Small intestine (tissue), 7 donors: ENCODE measurements around the gene ACY1. TPM values are rescaled to one million over a fixed set of nuclear protein-coding genes. Genes with fewer than 3 reads are reported as not detected.

ENCODE experiments used
- DNase-seq, 2 donors: peaks; one replicate each; pipeline versions ENCODE4 v3.0.0 to v3.0.0-alpha.2; 2013
- FAIRE-seq: peaks from 2 replicates; lab custom pipeline; 2012; peaks lifted over from hg19 to GRCh38; lab: Jason Lieb, UNC
- H3K27ac ChIP-seq, 3 donors: one replicate each; pipeline ENCODE4 v1.5.1; 2013; ENCODE audit warnings: low read length in 2 of 3, mild to moderate bottlenecking in 2 of 3, control low read depth in 1 of 3, inconsistent platforms in 1 of 3, low read depth in 1 of 3, moderate library complexity in 1 of 3
- H3K27me3 ChIP-seq, 3 donors: one replicate each; pipeline ENCODE4 v1.6.1; 2013; ENCODE audit warnings: low read length in 3 of 3, inconsistent platforms in 1 of 3; ENCODE audit not compliant: control insufficient read depth in 3 of 3, insufficient read depth in 3 of 3
- H3K36me3 ChIP-seq, 3 donors: one replicate each; pipeline ENCODE4 v1.6.1; 2013; ENCODE audit warnings: low read length in 3 of 3, inconsistent platforms in 1 of 3, low read depth in 1 of 3, mild to moderate bottlenecking in 1 of 3, moderate library complexity in 1 of 3; ENCODE audit not compliant: control insufficient read depth in 3 of 3, insufficient read depth in 2 of 3
- H3K4me1 ChIP-seq, 3 donors: one replicate each; pipeline ENCODE4 v1.6.1; 2013; ENCODE audit warnings: low read length in 2 of 3, inconsistent platforms in 1 of 3, low read depth in 1 of 3, mild to moderate bottlenecking in 1 of 3, moderate library complexity in 1 of 3; ENCODE audit not compliant: control insufficient read depth in 3 of 3, insufficient read depth in 2 of 3
- H3K4me3 ChIP-seq, 3 donors: one replicate each; pipeline ENCODE4 v1.5.1; 2013; ENCODE audit warnings: low read length in 3 of 3, control low read depth in 1 of 3, inconsistent platforms in 1 of 3, low read depth in 1 of 3, mild to moderate bottlenecking in 1 of 3, moderate library complexity in 1 of 3
- H3K9me3 ChIP-seq, 2 donors: one replicate each; pipeline ENCODE4 v1.6.1; 2013; ENCODE audit warnings: low read depth in 1 of 2, low read length in 1 of 2; ENCODE audit not compliant: control insufficient read depth in 2 of 2, insufficient read depth in 1 of 2
- WGBS, 3 donors: extraction: QIAGEN DNeasy Blood & Tissue Kit; methylation state at CpG; one replicate each; pipeline ENCODE4 v1.1.7; 2013; 5-methylcytosine and 5-hydroxymethylcytosine counted together
- polyA plus RNA-seq, 4 donors: library from polyadenylated mRNA; stranded (reverse) in 3 of 4; unstranded in 1 of 4; fragments of 200-250 nt in 3 of 4; fragments of 120-200 nt in 1 of 4; gene quantifications; one replicate each; pipeline versions ENCODE4 v1.2.1 to v1.2.3, GENCODE V29; 2013
- donor health status: healthy with polysubstance abuse.
- donor health status: control.
- donor health status: control.
- donor health status: Bipolar disorder and iron deficiency.
- donor health status: healthy.

Gene ACY1
- polyA plus RNA-seq, 4 donors: 164 to 1,228 (median 588) TPM

DNA sequence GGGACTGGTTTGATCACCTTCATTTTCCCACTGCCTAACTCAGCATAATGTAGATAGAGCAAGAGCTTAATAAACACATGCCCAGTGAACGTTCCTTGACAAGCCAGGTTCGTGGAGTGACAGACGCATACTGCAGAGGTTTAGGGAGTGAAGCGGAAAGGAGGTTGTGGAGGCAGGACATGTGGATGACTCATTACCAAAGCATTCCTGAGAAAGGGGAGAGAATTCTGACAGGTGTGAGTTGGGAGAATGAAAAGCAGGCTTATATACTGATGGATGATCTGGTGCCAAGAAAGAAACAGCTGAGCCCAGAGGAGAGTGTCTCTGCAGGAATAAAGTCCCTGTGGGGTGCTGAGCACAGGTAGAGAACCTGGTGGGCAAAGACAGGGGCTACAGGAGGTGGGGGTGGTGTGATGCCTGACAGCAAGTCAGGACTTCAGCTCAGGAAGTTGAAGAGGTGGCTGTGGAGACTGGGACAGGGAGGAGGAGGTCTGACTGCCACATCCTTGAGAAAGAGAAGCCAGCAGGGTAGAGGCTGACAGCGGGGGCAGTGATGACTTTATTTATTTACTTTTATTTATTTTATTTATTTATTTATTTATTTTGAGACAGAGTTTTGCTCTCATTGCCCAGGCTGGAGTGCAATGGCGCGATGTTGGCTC, 14.7 kb downstream of the ACY1 start:
- Histone ChIP-seq H3K4me3 (no peak overlapping the region), H3K9me3 (no peaks in the 10 kb centered on the region), H3K27me3 (no peaks in the 10 kb centered on the region), H3K36me3 (peaks cover 3 to 22% (median 6%) of the 10 kb centered on the region in 3 donors), H3K4me1 (peaks cover 0 to 14% (median 2%) of the 10 kb centered on the region in 3 donors), H3K27ac (no peak overlapping the region)
- 47 to 56% (median 52%) methylated on average over 7 of the region's 7 CpGs for WGBS, 3 donors
- DNase-seq (no peak), FAIRE-seq (no peak)

DNA sequence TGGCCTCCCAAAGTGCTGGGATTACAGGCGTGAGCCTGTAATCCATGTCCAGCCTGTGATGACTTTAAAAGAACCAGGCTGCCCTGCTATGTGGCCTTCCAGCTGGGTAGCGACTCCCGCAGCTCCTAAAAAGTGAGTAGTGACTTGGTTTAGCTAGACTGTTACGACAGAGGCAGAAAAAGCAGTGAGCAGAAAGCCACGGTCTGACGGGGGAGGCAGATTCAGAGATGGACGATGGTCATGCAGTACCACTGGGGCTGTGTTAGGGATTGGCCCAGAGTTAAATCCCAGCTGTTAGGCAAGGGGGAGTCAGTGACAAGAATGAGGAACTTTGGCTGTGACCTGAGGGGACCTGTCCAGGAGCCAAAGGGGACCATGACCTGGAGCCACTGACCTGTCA, 15.4 kb downstream of the ACY1 start:
- peaks cover 0 to 14% (median 2%) of the 10 kb centered on the region in 3 donors for H3K4me1 ChIP-seq
- peaks cover 3 to 16% (median 6%) of the 10 kb centered on the region in 3 donors for H3K36me3 ChIP-seq
- no peak for DNase-seq
- WGBS, 3 donors: 79 to 82% (median 81%) methylated on average over 7 of the region's 7 CpGs
- H3K27ac ChIP-seq: no peak overlapping the region
- no peak overlapping the region for H3K4me3 ChIP-seq
- H3K9me3 ChIP-seq: no peaks in the 10 kb centered on the region
- peaks cover 0 to 3% (median 0%) of the 10 kb centered on the region in 3 donors for H3K27me3 ChIP-seq
- FAIRE-seq: no peak

DNA sequence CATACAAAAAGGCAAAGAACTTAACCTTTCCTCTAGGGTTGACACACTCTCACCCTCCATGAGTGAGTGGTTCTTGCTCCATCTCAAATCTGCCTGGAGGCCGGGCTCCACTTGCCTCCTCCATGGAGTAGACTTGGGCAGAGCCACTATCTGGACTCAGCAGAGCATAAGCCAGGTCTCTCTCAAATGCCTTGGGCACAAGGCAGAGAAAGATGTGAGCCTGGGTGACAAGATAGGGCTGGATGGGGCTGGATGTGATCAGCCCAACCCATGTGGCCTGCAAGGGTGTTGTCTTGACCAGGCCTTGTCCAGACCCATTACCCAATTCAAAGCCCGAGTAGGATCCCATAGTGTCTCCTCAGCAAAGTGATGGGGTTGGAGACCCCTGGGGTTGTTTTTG, 16.5 kb downstream of the ACY1 start:
- peaks cover 0 to 5% (median 0%) of the 10 kb centered on the region in 3 donors for H3K36me3 ChIP-seq
- no peak for DNase-seq
- no peak overlapping the region for H3K27ac ChIP-seq
- no peaks in the 10 kb centered on the region for H3K9me3 ChIP-seq
- H3K4me1 ChIP-seq: peaks cover 0 to 10% (median 0%) of the 10 kb centered on the region in 3 donors
- 77 to 89% (median 81%) methylated on average over 2 of the region's 2 CpGs for WGBS, 3 donors
- no peak overlapping the region for H3K4me3 ChIP-seq
- H3K27me3 ChIP-seq: peaks cover 0 to 4% (median 0%) of the 10 kb centered on the region in 3 donors
- FAIRE-seq: no peak

DNA sequence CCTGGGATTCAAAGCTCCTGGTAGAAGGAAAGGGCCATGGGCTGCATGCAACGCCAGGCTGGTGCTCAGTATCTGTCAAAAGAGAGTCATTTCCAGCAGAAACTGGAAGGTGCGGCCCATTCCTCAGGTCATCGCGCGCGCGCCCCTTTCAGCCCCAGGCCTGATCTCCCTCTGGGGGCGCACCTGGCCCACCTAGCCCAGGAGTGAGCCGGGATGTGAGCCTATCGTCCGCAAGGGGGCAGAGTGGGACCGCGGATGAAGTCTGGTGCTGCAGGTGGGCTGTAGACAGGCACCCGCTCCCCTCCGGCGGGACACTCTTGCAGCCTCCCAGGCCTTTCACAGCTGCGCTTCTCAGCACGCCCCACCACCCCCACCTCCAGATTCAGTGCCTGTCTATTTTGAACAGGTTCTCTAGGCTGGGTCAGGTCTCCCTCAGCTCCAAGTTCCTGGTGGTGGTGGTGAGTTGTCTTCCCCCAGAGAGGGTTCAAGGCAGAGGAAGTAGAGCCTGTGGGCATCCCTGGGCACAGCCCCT, 18.2 kb downstream of the ACY1 start:
- peaks cover 0 to 4% (median 0%) of the 10 kb centered on the region in 3 donors for H3K27me3 ChIP-seq
- FAIRE-seq: no peak
- no peaks in the 10 kb centered on the region for H3K36me3 ChIP-seq
- DNase-seq: peak; percentile 59 to 86
- H3K27ac ChIP-seq: no peak overlapping the region
- 0 to 2% (median 1%) methylated on average over 18 of the region's 18 CpGs for WGBS, 3 donors
- no peaks in the 10 kb centered on the region for H3K9me3 ChIP-seq
- H3K4me3 ChIP-seq: no peak overlapping the region
- H3K4me1 ChIP-seq: peaks cover 0 to 20% (median 0%) of the 10 kb centered on the region in 3 donors

DNA sequence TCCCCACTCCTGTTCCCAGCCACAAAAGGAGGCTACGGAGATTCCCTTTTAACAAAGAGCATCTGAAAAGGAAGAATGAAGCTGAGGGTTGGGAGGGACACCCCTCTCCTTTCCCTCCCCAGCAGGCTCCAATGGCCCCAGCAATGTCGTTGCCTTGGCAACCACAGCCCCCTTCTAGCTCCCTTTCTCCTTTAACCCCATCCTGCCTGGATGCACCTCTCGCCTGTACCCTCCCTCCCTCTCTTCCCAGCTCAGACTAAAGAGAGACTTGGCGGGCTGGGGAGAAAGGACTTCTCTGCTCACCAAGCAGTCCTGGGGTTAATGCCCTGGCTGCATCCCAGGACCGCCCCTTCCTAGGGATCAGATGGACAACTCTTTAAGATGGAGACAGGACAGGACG, 19.4 kb downstream of the ACY1 start:
- FAIRE-seq: no peak
- H3K4me3 ChIP-seq: no peak overlapping the region

DNA sequence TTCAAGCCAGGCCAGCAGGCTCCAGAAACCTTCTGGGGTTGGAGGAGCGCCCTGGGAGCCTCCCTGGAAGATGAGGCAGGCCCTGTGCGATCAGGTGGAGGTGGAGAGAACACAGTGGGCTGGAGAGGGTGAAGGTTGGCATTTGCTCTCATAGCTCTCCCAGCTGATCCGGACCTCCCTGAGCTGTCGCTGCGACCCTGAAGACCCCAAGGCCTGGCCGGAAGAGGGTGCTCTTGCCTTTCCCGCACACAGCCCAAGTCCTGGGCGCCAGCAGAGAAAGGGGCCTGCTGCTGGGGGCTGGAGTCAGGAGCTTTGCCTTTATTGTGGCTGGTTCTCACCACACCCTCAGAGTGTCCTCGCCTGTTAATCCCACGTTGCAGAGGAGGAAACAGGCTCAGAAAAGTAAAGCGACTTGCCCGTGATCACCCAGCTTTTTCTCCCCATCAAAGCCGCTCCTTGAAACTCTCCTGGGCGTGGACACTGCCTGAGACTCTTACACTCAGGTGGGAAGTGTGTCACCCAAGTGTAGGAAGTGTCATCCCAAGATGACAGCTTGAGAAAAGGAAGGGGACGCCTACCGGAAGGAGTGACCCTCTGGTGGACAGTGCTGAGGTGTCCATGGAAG, 20.9 kb downstream of the ACY1 start:
- DNase-seq: peak in 1 of 2 donors; percentile 61
- Histone ChIP-seq H3K27me3 (peaks cover 0 to 4% (median 0%) of the 10 kb centered on the region in 3 donors), H3K27ac (no peak overlapping the region), H3K36me3 (no peaks in the 10 kb centered on the region), H3K9me3 (no peaks in the 10 kb centered on the region), H3K4me3 (no peak overlapping the region), H3K4me1 (peaks cover 0 to 20% (median 0%) of the 10 kb centered on the region in 3 donors)
- no peak for FAIRE-seq
- 60 to 69% (median 67%) methylated on average over 15 to 16 of the region's 16 CpGs for WGBS, 3 donors

More for the DNA sequence above, 19.4 kb downstream of the ACY1 start:
- Histone ChIP-seq H3K9me3 (no peaks in the 10 kb centered on the region), H3K36me3 (no peaks in the 10 kb centered on the region), H3K4me1 (peaks cover 0 to 20% (median 0%) of the 10 kb centered on the region in 3 donors), H3K27ac (no peak overlapping the region), H3K27me3 (peaks cover 0 to 4% (median 0%) of the 10 kb centered on the region in 3 donors)
- 66 to 78% (median 67%) methylated on average over 5 to 6 of the region's 6 CpGs for WGBS, 3 donors
- DNase-seq: no peak

DNA sequence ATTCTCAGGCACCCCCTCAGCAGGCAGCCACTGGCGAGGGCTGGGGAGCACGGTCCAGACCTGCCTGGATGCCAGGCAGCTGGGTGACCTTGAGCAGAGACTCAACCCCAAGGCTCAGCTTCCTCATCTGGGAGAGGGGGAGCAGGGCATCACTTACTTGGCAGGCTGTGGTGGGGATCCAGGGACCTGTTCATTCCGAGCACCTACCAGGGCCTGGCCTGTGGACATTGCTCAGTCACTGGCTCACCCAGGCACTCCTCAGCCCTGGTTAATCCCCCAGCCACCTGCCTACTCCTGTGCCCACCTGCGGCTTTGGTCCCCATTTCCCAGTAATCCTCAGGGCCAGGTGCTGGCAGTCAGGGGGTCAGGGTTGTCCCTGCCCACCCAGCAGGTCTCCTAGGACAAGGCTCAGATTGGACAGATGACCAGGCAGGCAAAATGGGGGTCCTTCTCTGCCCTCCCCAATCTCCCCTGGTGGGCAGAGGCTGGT, 21.6 kb downstream of the ACY1 start:
- no peak overlapping the region for H3K4me3 ChIP-seq
- H3K36me3 ChIP-seq: no peaks in the 10 kb centered on the region
- peak overlapping the region in 1 of 3 donors; percentile 22 for H3K27ac ChIP-seq
- WGBS, 3 donors: 77 to 88% (median 85%) methylated on average over 4 of the region's 4 CpGs
- DNase-seq: no peak
- H3K27me3 ChIP-seq: peaks cover 0 to 4% (median 0%) of the 10 kb centered on the region in 3 donors
- peaks cover 0 to 20% (median 0%) of the 10 kb centered on the region in 3 donors for H3K4me1 ChIP-seq
- no peaks in the 10 kb centered on the region for H3K9me3 ChIP-seq
- FAIRE-seq: no peak

DNA sequence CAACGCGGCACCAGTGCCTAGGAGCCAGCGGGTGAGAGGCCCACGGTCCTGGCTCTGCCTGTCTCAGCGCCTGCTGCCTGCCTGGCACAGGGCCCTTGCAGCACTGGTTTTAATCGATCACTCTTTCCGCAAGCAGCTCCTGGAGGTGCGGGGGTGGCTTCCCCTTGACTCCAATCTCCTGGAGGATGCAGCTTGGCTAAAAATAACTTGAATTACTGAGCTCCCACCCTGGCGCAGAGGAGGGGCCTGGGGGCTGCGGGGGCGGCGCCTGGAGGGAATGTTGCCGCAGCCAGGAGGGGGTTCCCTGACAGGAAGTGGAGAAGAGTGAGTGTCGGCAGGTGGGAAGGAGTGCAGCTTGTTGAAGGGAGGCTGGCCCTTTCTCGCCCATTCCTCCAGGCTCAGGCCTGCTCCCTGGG, 22.2 kb downstream of the ACY1 start:
- H3K36me3 ChIP-seq: no peaks in the 10 kb centered on the region
- peak overlapping the region in 1 of 3 donors; percentile 22 for H3K27ac ChIP-seq
- H3K4me3 ChIP-seq: no peak overlapping the region
- H3K9me3 ChIP-seq: no peaks in the 10 kb centered on the region
- 20 to 24% (median 22%) methylated on average over 15 of the region's 15 CpGs for WGBS, 3 donors
- peaks cover 0 to 4% (median 0%) of the 10 kb centered on the region in 3 donors for H3K27me3 ChIP-seq
- H3K4me1 ChIP-seq: peaks cover 0 to 20% (median 0%) of the 10 kb centered on the region in 3 donors
- FAIRE-seq: no peak
- DNase-seq: peak in 1 of 2 donors; percentile 28
